Chondrocyte (in vitro differentiated cells): ENCODE measurements around the gene ABCA6. TPM values are rescaled to one million over a fixed set of nuclear protein-coding genes. Genes with fewer than 3 reads are reported as not detected.

ENCODE experiments used
- DNase-seq: peaks from one replicate; pipeline ENCODE4 v3.0.0; 2021; ENCODE audit warnings: mixed read lengths, low spot score
- H3K27ac Mint-ChIP-seq: one replicate; pipeline ENCODE4 v1.8.0; 2021; ENCODE audit warnings: mild to moderate bottlenecking, moderate library complexity, mixed read lengths; ENCODE audit not compliant: unreplicated experiment
- H3K27me3 Mint-ChIP-seq: 2 replicates; pipeline ENCODE4 v1.8.0; 2021; ENCODE audit warnings: low read depth, mixed read lengths
- H3K36me3 Mint-ChIP-seq: 2 replicates; pipeline ENCODE4 v1.8.0; 2021; ENCODE audit warnings: low read depth, mixed read lengths
- H3K4me1 Mint-ChIP-seq: 2 replicates; pipeline ENCODE4 v1.8.0; 2021; ENCODE audit warnings: low read depth, mild to moderate bottlenecking, mixed read lengths
- H3K4me3 Mint-ChIP-seq: one replicate; pipeline ENCODE4 v1.8.0; 2021; ENCODE audit warnings: mild to moderate bottlenecking, moderate library complexity, mixed read lengths; ENCODE audit not compliant: unreplicated experiment
- H3K9me3 Mint-ChIP-seq: 2 replicates; pipeline ENCODE4 v1.8.0; 2021; ENCODE audit warnings: low read depth, mixed read lengths
- CTCF ChIP-seq: fragments of 200-600 bp; sonication (generic); IDR thresholded peaks from 2 replicates; pipeline ENCODE4 v1.5.0; 2021; ENCODE audit warnings: antibody characterized with exemption, mild to moderate bottlenecking, moderate library complexity
- total RNA-seq: library from RNA; stranded (reverse); gene quantifications from 3 replicates; pipeline ENCODE4 v1.2.1, GENCODE V29; 2021

ABCA6 gene
- total RNA-seq, 1 donor from 2014 or later = 0.30 TPM

GRCh38 chr17:69096541-69096940, 45.2 kb downstream of the ABCA6 start:
- Mint-ChIP-seq H3K9me3 (no peaks in the 10 kb centered on the region), H3K4me3 (no peak overlapping the region), H3K27me3 (no peaks in the 10 kb centered on the region), H3K36me3 (no peaks in the 10 kb centered on the region), H3K4me1 (no peaks in the 10 kb centered on the region), H3K27ac (no peak overlapping the region)
- no peak for TF ChIP-seq CTCF
- DNase-seq = no peak

- Mint-ChIP-seq H3K36me3 (no peaks in the 10 kb centered on the region), H3K27me3 (no peaks in the 10 kb centered on the region), H3K9me3 (no peaks in the 10 kb centered on the region), H3K4me1 (no peaks in the 10 kb centered on the region), H3K27ac (no peak overlapping the region), H3K4me3 (no peak overlapping the region)
- no peak for TF ChIP-seq CTCF
- no peak for DNase-seq
These were observed 47.7 kb downstream of the ABCA6 start for GRCh38 chr17:69093995-69094394.

GRCh38 chr17:69093279-69093789, 48.4 kb downstream of the ABCA6 start:
- no peak overlapping the region for H3K27ac Mint-ChIP-seq
- no peaks in the 10 kb centered on the region for H3K36me3 Mint-ChIP-seq
- H3K4me3 Mint-ChIP-seq = no peak overlapping the region
- no peak for DNase-seq
- TF ChIP-seq CTCF = no peak
- no peaks in the 10 kb centered on the region for H3K4me1 Mint-ChIP-seq
- no peaks in the 10 kb centered on the region for H3K27me3 Mint-ChIP-seq
- H3K9me3 Mint-ChIP-seq = no peaks in the 10 kb centered on the region

- no peak for DNase-seq
- Mint-ChIP-seq H3K4me3 (no peak overlapping the region), H3K9me3 (no peaks in the 10 kb centered on the region), H3K36me3 (no peaks in the 10 kb centered on the region), H3K4me1 (no peaks in the 10 kb centered on the region), H3K27me3 (no peaks in the 10 kb centered on the region), H3K27ac (no peak overlapping the region)
- no peak for TF ChIP-seq CTCF
These were observed 51.3 kb downstream of the ABCA6 start for GRCh38 chr17:69090365-69090764.

- Mint-ChIP-seq H3K9me3 (no peaks in the 10 kb centered on the region), H3K27ac (no peak overlapping the region), H3K4me3 (no peak overlapping the region), H3K27me3 (no peaks in the 10 kb centered on the region), H3K36me3 (no peaks in the 10 kb centered on the region), H3K4me1 (no peaks in the 10 kb centered on the region)
- no peak for DNase-seq
- TF ChIP-seq CTCF = no peak
These were observed 53.0 kb downstream of the ABCA6 start for GRCh38 chr17:69088643-69089200.
